Brain microvascular endothelial cell (primary cell): ENCODE data around the gene RALY.
A peak's percentile ranks its signal among the peaks of the same experiment; 100 is the strongest.

Experiments used
- DNase-seq: peaks from one replicate; pipeline ENCODE4 v3.0.0-alpha.2; 2020
- H3K27ac ChIP-seq: fragments of 250-450 bp; sonication (Bioruptor Pico); 2 replicates; pipeline ENCODE4 v1.5.1; 2020; ENCODE audit warnings: mild to moderate bottlenecking, moderate library complexity
- H3K27me3 ChIP-seq: fragments of 250-450 bp; sonication (Bioruptor Pico); replicated peaks from 2 replicates; pipeline ENCODE4 v1.5.1; 2020; ENCODE audit warnings: mild to moderate bottlenecking
- H3K36me3 ChIP-seq: fragments of 250-450 bp; sonication (Bioruptor Pico); replicated peaks from 2 replicates; pipeline ENCODE4 v1.5.1; 2020; ENCODE audit warnings: mild to moderate bottlenecking
- H3K4me3 ChIP-seq: 2 replicates; pipeline ENCODE4 v1.5.1; 2011; ENCODE audit warnings: low read depth, mild to moderate bottlenecking, control low read depth, low read length, moderate library complexity
- in situ Hi-C: cut with HindIII; loops from 2 replicates; pipeline ENCODE4 v1.10.0; 2017; ENCODE audit warnings: low sequenced_read_pairs, low pct_ligation_motif_present
- TF ChIP-seq, protein P1 (sequence below): IDR thresholded peaks from 2 replicates; pipeline ENCODE4 v1.5.1; 2011; ENCODE audit warnings: low read depth, mild to moderate bottlenecking, moderate library complexity, low read length, control low read depth, inconsistent platforms; ENCODE audit errors: missing control alignments

Gene RALY

DNA sequence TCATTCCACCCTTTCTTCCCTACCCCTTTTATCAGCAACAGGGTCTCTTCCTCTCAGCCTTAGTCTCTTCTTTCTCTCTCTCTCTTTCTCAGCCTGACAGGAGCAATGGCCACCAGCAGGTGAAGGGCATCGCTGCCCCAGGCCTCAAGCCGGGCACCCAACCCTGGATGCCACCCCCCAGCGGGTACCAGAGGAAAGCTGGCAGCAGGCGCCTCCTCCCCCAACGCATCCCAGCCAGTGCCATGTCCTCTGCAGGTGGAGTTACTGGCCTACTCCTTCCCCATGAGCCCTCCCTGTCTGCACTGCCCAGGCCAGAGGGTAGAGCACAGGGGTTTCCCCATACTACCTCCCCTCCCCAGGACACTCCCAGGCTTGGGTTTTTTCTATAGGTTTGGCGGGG is 86.1 kb downstream of the RALY start:
- DNase-seq: no peak
- no peaks in the 10 kb centered on the region for H3K27me3 ChIP-seq
- H3K27ac ChIP-seq: no peak overlapping the region
- no peak overlapping the region for H3K4me3 ChIP-seq
- in situ Hi-C loops: no loop called here
- peaks cover 17% of the 10 kb centered on the region for H3K36me3 ChIP-seq
- TF ChIP-seq, protein P1, sequence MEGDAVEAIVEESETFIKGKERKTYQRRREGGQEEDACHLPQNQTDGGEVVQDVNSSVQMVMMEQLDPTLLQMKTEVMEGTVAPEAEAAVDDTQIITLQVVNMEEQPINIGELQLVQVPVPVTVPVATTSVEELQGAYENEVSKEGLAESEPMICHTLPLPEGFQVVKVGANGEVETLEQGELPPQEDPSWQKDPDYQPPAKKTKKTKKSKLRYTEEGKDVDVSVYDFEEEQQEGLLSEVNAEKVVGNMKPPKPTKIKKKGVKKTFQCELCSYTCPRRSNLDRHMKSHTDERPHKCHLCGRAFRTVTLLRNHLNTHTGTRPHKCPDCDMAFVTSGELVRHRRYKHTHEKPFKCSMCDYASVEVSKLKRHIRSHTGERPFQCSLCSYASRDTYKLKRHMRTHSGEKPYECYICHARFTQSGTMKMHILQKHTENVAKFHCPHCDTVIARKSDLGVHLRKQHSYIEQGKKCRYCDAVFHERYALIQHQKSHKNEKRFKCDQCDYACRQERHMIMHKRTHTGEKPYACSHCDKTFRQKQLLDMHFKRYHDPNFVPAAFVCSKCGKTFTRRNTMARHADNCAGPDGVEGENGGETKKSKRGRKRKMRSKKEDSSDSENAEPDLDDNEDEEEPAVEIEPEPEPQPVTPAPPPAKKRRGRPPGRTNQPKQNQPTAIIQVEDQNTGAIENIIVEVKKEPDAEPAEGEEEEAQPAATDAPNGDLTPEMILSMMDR: no peak

DNA sequence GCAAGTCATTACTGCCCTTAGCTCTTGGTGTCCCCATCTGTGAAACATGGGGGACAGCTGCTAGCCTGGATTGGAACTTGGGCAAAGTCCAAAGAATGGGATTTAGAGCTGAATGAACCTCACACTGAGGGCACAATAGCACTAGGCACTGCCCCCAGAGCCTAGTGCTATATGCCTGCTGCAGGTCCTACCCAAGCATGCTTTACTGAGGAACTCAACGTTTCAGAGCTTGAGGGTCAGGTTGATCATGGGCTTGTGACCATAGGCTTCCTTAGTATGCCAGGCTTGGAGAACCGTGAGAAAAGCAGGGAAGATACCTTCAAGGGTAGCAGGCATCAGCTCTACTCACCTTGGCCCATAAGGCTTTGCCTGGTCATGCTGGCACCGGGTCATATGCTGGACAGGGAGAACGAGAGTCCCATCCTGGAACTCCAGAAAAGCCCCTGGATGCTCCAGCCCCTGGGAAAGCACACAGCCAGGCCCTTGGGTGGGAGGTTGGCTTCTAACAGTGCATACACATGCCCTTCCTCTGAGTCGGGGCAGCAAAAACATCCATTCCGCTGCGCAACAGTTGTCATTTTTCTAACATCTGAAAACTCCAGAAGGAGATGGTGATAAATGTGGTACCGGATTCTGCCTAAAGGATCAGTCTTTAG is 88.6 kb downstream of the RALY start:
- Histone ChIP-seq H3K27ac (no peak overlapping the region), H3K27me3 (no peaks in the 10 kb centered on the region), H3K4me3 (no peak overlapping the region), H3K36me3 (peaks cover 26% of the 10 kb centered on the region)
- TF ChIP-seq, protein P1: no peak
- in situ Hi-C loops: no loop called here
- DNase-seq: no peak

DNA sequence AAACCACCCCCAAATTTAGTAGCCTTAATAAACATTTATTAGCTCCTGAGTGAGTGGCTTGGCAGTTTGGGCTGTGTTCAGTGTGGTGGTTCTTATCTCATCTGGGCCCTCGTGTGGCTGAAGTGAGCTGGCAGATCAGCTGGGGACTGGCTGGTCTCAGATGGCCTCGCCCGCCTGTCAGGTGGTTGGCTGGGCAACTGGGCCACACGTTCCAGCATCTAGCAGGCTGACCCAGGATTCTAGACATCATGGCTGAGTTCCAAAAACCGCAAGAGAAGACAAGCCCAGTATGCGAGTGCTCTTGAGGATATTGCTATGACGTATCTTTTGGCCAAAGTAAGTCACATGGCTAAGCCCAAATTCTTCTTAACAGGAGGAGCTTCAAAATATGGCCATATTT is 89.4 kb downstream of the RALY start:
- peaks cover 26% of the 10 kb centered on the region for H3K36me3 ChIP-seq
- H3K4me3 ChIP-seq: no peak overlapping the region
- TF ChIP-seq, protein P1: peak; percentile 28
- H3K27ac ChIP-seq: peak overlapping the region; percentile 35
- in situ Hi-C loops: no loop called here
- H3K27me3 ChIP-seq: no peaks in the 10 kb centered on the region
- DNase-seq: peak; percentile 86

DNA sequence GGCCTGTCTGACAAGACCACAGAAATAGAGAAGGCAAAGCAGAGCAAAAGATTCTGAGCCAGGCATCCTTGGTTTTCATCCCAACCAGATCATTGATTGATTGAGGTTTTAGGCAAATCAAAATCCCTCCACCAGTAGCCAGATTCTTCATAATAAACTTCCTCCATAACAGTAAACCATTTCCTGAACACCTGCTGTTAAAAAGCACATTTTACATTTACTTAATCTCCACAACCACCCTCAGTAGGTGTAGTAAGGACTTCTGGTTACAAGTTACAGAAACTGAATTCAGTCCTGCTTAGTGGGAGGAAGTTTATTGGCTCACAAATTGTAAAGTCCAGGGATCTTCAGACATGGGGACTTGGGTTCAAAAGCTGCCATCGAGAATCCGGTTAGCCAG is 90.1 kb downstream of the RALY start:
- Histone ChIP-seq H3K27me3 (no peaks in the 10 kb centered on the region), H3K36me3 (peaks cover 31% of the 10 kb centered on the region), H3K27ac (no peak overlapping the region), H3K4me3 (no peak overlapping the region)
- TF ChIP-seq, protein P1: no peak
- no peak for DNase-seq
- in situ Hi-C loops: no loop called here

DNA sequence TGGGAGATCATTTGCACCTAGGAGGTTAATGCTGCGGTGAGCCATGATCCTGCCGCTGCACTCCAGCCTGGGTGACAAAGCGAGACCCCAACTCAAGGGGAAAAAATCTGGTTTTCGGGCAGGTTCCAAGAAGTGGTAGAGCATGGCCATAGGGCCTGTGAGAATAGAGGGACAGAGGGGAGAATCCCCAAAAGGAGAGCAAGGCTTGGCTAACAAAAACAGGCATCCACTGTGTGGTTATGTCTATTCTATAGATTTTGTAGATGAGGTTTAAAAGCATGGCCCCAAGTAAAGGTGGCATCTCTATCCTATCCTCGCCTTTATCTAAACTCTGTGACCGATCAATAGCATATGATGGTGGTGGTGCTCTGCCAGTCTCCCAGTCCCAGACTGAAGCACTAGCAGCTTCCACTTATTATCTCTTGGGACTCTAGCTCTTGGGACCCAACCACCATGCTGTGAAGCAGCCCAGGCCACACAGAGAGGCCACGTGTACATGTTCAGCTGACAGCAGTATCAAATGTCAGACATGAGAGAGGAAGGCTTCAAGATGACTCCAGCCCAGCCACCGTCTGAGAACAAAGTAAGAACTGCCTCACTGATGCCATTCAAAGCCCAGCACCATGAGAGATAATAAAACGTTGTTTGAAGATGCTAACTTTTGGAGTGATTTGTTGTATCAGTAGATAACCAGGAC is 90.7 kb downstream of the RALY start:
- no peak overlapping the region for H3K4me3 ChIP-seq
- peaks cover 34% of the 10 kb centered on the region for H3K36me3 ChIP-seq
- no peak overlapping the region for H3K27ac ChIP-seq
- H3K27me3 ChIP-seq: no peaks in the 10 kb centered on the region
- DNase-seq: peak; percentile 18
- in situ Hi-C loops: no loop called here
- TF ChIP-seq, protein P1: no peak
